T-helper 17 cell (primary cell): ENCODE results near the gene AMPD3. TPM values are rescaled to one million over a fixed set of nuclear protein-coding genes. Genes with fewer than 3 reads are reported as not detected.
A peak's percentile ranks its signal among the peaks of the same experiment; 100 is the strongest.

ENCODE experiments used
- ATAC-seq: fragments of 150-1000 bp; cut with Tn5 transposase; 2 replicates; pipeline ENCODE4 v1.10.0; 2021; ENCODE audit warnings: mild to moderate bottlenecking, moderate library complexity
- DNase-seq, 3 donors: peaks; one replicate each; pipeline versions ENCODE4 v3.0.0 to v3.0.0-alpha.2; 2020 to 2021
- H3K9me3 ChIP-seq: one replicate; pipeline ENCODE4 v1.7.0; 2013; ENCODE audit warnings: low read length, mild to moderate bottlenecking; ENCODE audit not compliant: control insufficient read depth, poor library complexity, severe bottlenecking
- H3K27ac Mint-ChIP-seq: one replicate; pipeline ENCODE4 v1.8.0; 2022; ENCODE audit warnings: mild to moderate bottlenecking, moderate library complexity, mixed read lengths
- H3K27me3 Mint-ChIP-seq: one replicate; pipeline ENCODE4 v1.8.0; 2022; ENCODE audit warnings: mixed read lengths
- H3K36me3 Mint-ChIP-seq: one replicate; pipeline ENCODE4 v1.8.0; 2022; ENCODE audit warnings: low read depth, mixed read lengths
- H3K4me1 Mint-ChIP-seq: one replicate; pipeline ENCODE4 v1.8.0; 2022; ENCODE audit warnings: mild to moderate bottlenecking, mixed read lengths
- H3K4me3 Mint-ChIP-seq: one replicate; pipeline ENCODE4 v1.8.0; 2022; ENCODE audit warnings: mild to moderate bottlenecking, moderate library complexity, mixed read lengths
- total RNA-seq, 4 donors: library from RNA in 2 of 4; stranded (reverse) in 2 of 4; gene quantifications; one replicate each; pipeline ENCODE4 v1.2.3 and lab custom pipeline; 2022 to 2026

Gene AMPD3
- total RNA-seq, 2 donors from 2014 or later = 16.8 to 20.2 TPM

- Mint-ChIP-seq H3K4me3 (no peak overlapping the region), H3K27ac (peak overlapping the region; percentile 87), H3K36me3 (peaks cover 18% of the 10 kb centered on the region), H3K27me3 (no peaks in the 10 kb centered on the region), H3K4me1 (peaks cover 20% of the 10 kb centered on the region)
- no peaks in the 10 kb centered on the region for H3K9me3 ChIP-seq
- no peak for ATAC-seq
- DNase-seq = no peak
Measured at GRCh38 chr11:10490398-10491241, 35.6 kb downstream of the AMPD3 start.

GRCh38 chr11:10492084-10492483 lies 37.0 kb downstream of the AMPD3 start:
- H3K27ac Mint-ChIP-seq = peak overlapping the region; percentile 86

GRCh38 chr11:10493041-10493663 lies 38.1 kb downstream of the AMPD3 start:
- H3K27me3 Mint-ChIP-seq = no peaks in the 10 kb centered on the region
- H3K36me3 Mint-ChIP-seq = peaks cover 20% of the 10 kb centered on the region
- peaks cover 14% of the 10 kb centered on the region for H3K4me1 Mint-ChIP-seq
- no peak for ATAC-seq
- H3K9me3 ChIP-seq = no peaks in the 10 kb centered on the region
- no peak for DNase-seq
- H3K27ac Mint-ChIP-seq = peak overlapping the region; percentile 86
- H3K4me3 Mint-ChIP-seq = no peak overlapping the region

More at GRCh38 chr11:10492084-10492483, 37.0 kb downstream of the AMPD3 start:
- H3K9me3 ChIP-seq = no peaks in the 10 kb centered on the region
- no peak for ATAC-seq
- DNase-seq = no peak
- peaks cover 20% of the 10 kb centered on the region for H3K4me1 Mint-ChIP-seq
- H3K27me3 Mint-ChIP-seq = no peaks in the 10 kb centered on the region
- no peak overlapping the region for H3K4me3 Mint-ChIP-seq
- peaks cover 18% of the 10 kb centered on the region for H3K36me3 Mint-ChIP-seq

GRCh38 chr11:10494636-10495463 lies 39.8 kb downstream of the AMPD3 start:
- Mint-ChIP-seq H3K4me1 (peaks cover 8% of the 10 kb centered on the region), H3K4me3 (no peak overlapping the region), H3K27ac (no peak overlapping the region), H3K27me3 (no peaks in the 10 kb centered on the region), H3K36me3 (peaks cover 17% of the 10 kb centered on the region)
- ATAC-seq (no peak), DNase-seq (no peak)
- no peaks in the 10 kb centered on the region for H3K9me3 ChIP-seq

- peaks cover 17% of the 10 kb centered on the region for H3K36me3 Mint-ChIP-seq
- peaks cover 8% of the 10 kb centered on the region for H3K4me1 Mint-ChIP-seq
- H3K9me3 ChIP-seq = no peaks in the 10 kb centered on the region
- H3K27me3 Mint-ChIP-seq = no peaks in the 10 kb centered on the region
- H3K4me3 Mint-ChIP-seq = no peak overlapping the region
- DNase-seq (no peak), ATAC-seq (no peak)
- H3K27ac Mint-ChIP-seq = no peak overlapping the region
Measured at GRCh38 chr11:10495464-10495786, 40.4 kb downstream of the AMPD3 start.

GRCh38 chr11:10496296-10496936 lies 41.4 kb downstream of the AMPD3 start:
- no peaks in the 10 kb centered on the region for H3K9me3 ChIP-seq
- ATAC-seq (no peak), DNase-seq (no peak)
- no peaks in the 10 kb centered on the region for H3K27me3 Mint-ChIP-seq
- H3K36me3 Mint-ChIP-seq = peaks cover 16% of the 10 kb centered on the region
- peaks cover 8% of the 10 kb centered on the region for H3K4me1 Mint-ChIP-seq
- no peak overlapping the region for H3K4me3 Mint-ChIP-seq
- H3K27ac Mint-ChIP-seq = peak overlapping the region; percentile 53

GRCh38 chr11:10497371-10498021 lies 42.4 kb downstream of the AMPD3 start:
- ATAC-seq (no peak), DNase-seq (no peak)
- Mint-ChIP-seq H3K27ac (no peak overlapping the region), H3K4me1 (peaks cover 8% of the 10 kb centered on the region), H3K4me3 (no peak overlapping the region), H3K27me3 (no peaks in the 10 kb centered on the region), H3K36me3 (peaks cover 14% of the 10 kb centered on the region)
- no peaks in the 10 kb centered on the region for H3K9me3 ChIP-seq

- H3K27me3 Mint-ChIP-seq = no peaks in the 10 kb centered on the region
- peaks cover 3% of the 10 kb centered on the region for H3K4me1 Mint-ChIP-seq
- DNase-seq (no peak), ATAC-seq (no peak)
- H3K36me3 Mint-ChIP-seq = peaks cover 10% of the 10 kb centered on the region
- H3K4me3 Mint-ChIP-seq = no peak overlapping the region
- no peak overlapping the region for H3K27ac Mint-ChIP-seq
- H3K9me3 ChIP-seq = no peaks in the 10 kb centered on the region
Measured at GRCh38 chr11:10498022-10498400, 42.9 kb downstream of the AMPD3 start.

GRCh38 chr11:10498426-10499250 lies 43.6 kb downstream of the AMPD3 start:
- DNase-seq (no peak), ATAC-seq (no peak)
- no peaks in the 10 kb centered on the region for H3K9me3 ChIP-seq
- Mint-ChIP-seq H3K4me1 (peaks cover 3% of the 10 kb centered on the region), H3K36me3 (peaks cover 10% of the 10 kb centered on the region), H3K27ac (no peak overlapping the region), H3K27me3 (no peaks in the 10 kb centered on the region), H3K4me3 (no peak overlapping the region)

GRCh38 chr11:10499452-10499851 lies 44.4 kb downstream of the AMPD3 start:
- no peaks in the 10 kb centered on the region for H3K9me3 ChIP-seq
- ATAC-seq = no peak
- peaks cover 4% of the 10 kb centered on the region for H3K36me3 Mint-ChIP-seq
- no peak overlapping the region for H3K27ac Mint-ChIP-seq
- no peak for DNase-seq
- H3K27me3 Mint-ChIP-seq = no peaks in the 10 kb centered on the region
- H3K4me1 Mint-ChIP-seq = no peaks in the 10 kb centered on the region
- no peak overlapping the region for H3K4me3 Mint-ChIP-seq

GRCh38 chr11:10499874-10500601 lies 45.0 kb downstream of the AMPD3 start:
- ATAC-seq = no peak
- H3K27me3 Mint-ChIP-seq = no peaks in the 10 kb centered on the region

More at GRCh38 chr11:10499874-10500601, 45.0 kb downstream of the AMPD3 start:
- no peaks in the 10 kb centered on the region for H3K9me3 ChIP-seq
- H3K36me3 Mint-ChIP-seq = peaks cover 3% of the 10 kb centered on the region
- no peak overlapping the region for H3K27ac Mint-ChIP-seq
- H3K4me1 Mint-ChIP-seq = no peaks in the 10 kb centered on the region
- no peak overlapping the region for H3K4me3 Mint-ChIP-seq
- no peak for DNase-seq
